Left ventricle myocardium superior (tissue), 1 donor: ENCODE measurements around the gene KLHDC10. TPM values are rescaled to one million over a fixed set of nuclear protein-coding genes. Genes with fewer than 3 reads are reported as not detected.
"Not testable (repeated sequence)": the region's sequence is repeated elsewhere in the genome, so short reads cannot be mapped to it uniquely, and the experiment has no call there.

ENCODE experiments used
- ATAC-seq: fragments of 200-7000 bp; cut with Tn5 transposase; one replicate; pipeline ENCODE4 v1.9.1; 2020; ENCODE audit warnings: mild to moderate bottlenecking, moderate library complexity
- DNase-seq: peaks from one replicate; pipeline ENCODE4 v3.0.0-alpha.2; 2020
- intact Hi-C: fragments of 100-400 bp; cut with micrococcal nuclease; formaldehyde crosslinking; loops from one replicate; pipeline ENCODE4 v1.11.0; 2022
- long read RNA-seq: library from polyadenylated mRNA; unstranded; transcript quantifications from one replicate; pipeline ENCODE4 v2.0.0, GENCODE V29; 2021
- total RNA-seq: library from RNA; stranded (reverse); fragmentation: NEBNext Ultra II Directional; extraction: Animal tissue kit (Norgen Biotek cat#: 25700); gene quantifications from one replicate; pipeline ENCODE4 v1.2.1, GENCODE V29; 2021
- donor health status: DM: no; HTN: yes; CAD: no; lungs with severe emphysema.

The KLHDC10 gene
- total RNA-seq = 24.3 TPM
- long read RNA-seq, partial matches to known transcripts = 2 of 18 reads
- long read RNA-seq, other reads (novel, unspliced or antisense) = 16 of 18 reads

GRCh38 chr7:130069978-130070860 lies at the start of gene KLHDC10:
TSS of gene KLHDC10 (plus strand) at chr7:130070534. CDS start at chr7:130070644, 110 bp downstream.
- intact Hi-C loops = no loop called here
- ATAC-seq (peak; percentile 99), DNase-seq (peak; percentile 98)

GRCh38 chr7:130021105-130021834 lies 49.1 kb upstream of the KLHDC10 start:
- intact Hi-C loops = no loop called here
- DNase-seq (peak; percentile 43), ATAC-seq (peak; percentile 80)

DNA sequence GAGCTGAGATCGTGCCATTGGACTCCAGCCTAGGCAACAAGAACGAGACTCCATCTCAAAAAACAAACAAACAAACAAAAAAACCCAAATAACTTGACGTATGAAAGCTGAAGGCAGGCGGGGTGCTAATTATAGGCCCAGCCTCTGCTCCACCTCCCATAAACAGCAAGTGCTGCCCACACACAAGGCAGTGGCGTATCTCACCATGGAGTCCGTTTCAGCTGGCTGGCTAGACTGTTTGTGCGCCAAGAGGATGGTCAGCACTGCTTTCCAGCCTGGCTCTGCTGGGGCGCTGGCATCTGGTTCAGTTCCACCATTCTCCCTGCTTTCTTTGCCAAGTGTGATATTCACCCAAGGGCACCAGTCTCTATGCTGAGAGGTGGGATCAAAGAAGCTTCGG lies 48.2 kb upstream of the KLHDC10 start:
- DNase-seq = peak; percentile 53

DNA sequence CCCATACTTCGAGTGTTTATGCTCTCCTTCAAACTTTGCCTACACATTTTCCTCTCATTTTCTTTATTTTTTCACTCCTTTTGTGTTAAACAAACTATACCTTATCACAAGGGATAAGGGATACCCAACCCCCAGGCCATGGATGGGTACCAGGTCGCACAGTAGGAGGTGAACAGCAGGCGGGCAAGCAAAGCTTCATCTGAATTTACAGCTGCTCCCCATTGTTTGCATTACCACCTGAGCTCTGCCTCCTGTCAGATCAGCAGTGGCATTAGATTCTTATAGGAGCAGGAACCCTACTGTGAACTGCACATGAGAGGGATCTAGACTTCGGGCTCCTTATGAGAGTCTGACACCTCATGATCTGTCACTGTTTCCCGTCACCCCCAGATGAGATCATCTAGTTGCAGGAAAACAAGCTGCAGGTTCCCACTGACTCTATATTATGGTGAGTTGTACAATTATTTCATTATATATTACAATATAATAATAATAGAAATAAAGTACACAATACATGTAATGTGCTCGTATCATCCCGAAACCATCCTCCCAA lies 47.6 kb upstream of the KLHDC10 start:
- intact Hi-C loops = no loop called here
- DNase-seq (no peak), ATAC-seq (no peak)

More for the DNA sequence above, 48.2 kb upstream of the KLHDC10 start:
- ATAC-seq = peak; percentile 87
- intact Hi-C loops = no loop called here

DNA sequence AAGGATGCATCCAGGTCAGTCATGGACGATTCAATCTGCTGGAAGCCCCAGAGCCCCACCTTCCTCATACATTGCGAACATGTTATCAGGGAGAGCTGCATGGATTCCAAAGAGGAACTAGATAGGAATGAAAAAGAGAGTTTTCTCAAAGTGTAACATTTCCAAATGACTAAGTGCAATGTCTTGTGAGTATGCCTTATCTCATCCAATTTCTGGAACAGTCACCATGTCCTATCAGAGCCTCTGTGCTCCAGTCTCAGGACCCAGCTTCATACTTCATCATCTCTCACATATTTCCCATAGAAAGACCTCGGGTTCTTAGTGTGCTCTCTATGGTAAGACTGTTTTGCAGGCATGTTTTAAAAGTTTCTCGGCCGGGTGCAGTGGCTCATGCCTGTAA lies 45.9 kb upstream of the KLHDC10 start:
- ATAC-seq (no peak), DNase-seq (no peak)
- intact Hi-C loops = no loop called here

- ATAC-seq = no peak
Observed at GRCh38 chr7:130032698-130033097, 37.6 kb upstream of the KLHDC10 start.

GRCh38 chr7:130037703-130038102 lies 32.6 kb upstream of the KLHDC10 start:
- DNase-seq (no peak), ATAC-seq (no peak)
- intact Hi-C loops = no loop called here

More at GRCh38 chr7:130032698-130033097, 37.6 kb upstream of the KLHDC10 start:
- no peak for DNase-seq
- intact Hi-C loops = no loop called here

DNA sequence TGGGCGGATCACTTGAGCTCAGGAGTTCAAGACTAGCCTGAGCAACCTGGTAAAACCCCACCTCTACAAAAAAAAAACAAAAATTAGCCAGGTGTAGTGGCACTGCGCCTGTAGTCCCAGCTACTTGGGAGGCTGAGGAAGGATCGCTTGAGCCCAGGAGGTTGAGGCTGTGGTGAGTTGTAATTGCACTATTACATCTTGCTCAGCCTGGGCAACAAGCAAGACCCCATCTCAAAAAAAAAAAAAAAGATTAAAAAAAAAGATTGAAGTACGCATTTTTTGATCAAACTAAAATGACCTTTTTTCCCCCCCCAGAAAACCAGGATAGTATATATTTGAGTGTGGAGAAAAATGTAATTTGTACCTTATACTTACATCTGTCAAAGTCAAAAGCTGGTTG lies 29.8 kb upstream of the KLHDC10 start:
- ATAC-seq = no peak
- DNase-seq = no peak

GRCh38 chr7:130047831-130048230 lies 22.5 kb upstream of the KLHDC10 start:
- DNase-seq (no peak), ATAC-seq (no peak)
- intact Hi-C loops = no loop called here

More for the DNA sequence above, 29.8 kb upstream of the KLHDC10 start:
- intact Hi-C loops = no loop called here

- intact Hi-C loops = no loop called here
- ATAC-seq = no peak
- no peak for DNase-seq
Observed at GRCh38 chr7:130048906-130049305, 21.4 kb upstream of the KLHDC10 start.

GRCh38 chr7:130052250-130052649 lies 18.1 kb upstream of the KLHDC10 start:
- intact Hi-C loops, DNase-seq, ATAC-seq: not testable (repeated sequence)

DNA sequence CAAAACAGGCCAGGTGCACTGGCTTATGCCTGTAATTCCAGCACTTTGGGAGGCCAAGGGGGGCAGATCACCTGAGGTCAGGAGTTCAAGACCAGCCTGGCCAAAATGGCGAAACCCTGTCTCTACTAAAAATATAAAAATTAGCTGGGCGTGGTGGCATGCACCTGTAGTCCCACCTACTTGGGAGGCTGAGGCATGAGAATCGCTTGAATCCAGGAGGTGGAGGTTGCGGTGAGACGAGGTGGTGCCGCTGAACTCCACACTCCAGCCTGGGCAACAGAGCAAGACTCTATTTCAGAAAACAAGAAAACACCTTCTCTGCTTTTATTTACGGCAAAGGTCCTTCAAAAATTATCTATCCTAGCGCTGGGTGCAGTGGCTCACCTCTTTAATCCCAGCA lies 15.1 kb upstream of the KLHDC10 start:
- ATAC-seq, DNase-seq, intact Hi-C loops: not testable (repeated sequence)

DNA sequence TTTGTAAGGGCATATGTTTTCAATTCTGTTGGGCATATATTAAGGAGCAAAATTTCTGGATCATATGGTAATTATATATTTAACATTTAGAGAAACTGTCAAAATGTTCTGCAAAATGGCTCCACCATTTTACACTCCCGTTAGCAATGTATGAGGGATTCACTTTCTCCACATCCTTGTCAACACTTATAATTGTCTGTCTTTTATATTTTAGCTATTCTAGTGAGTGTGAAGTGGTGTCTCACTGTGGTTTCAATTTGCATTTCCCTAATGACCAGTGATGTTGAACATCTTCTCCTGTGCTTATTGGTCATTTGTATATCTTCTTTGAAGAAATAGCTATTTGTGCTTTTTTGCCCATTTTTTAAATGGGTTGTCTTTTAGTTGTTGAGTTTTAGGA lies 8.1 kb upstream of the KLHDC10 start:
- intact Hi-C loops = no loop called here
- DNase-seq (no peak), ATAC-seq (no peak)

- DNase-seq = peak; percentile 53
- no peak for ATAC-seq
Observed at GRCh38 chr7:130063036-130063435, 7.3 kb upstream of the KLHDC10 start.

DNA sequence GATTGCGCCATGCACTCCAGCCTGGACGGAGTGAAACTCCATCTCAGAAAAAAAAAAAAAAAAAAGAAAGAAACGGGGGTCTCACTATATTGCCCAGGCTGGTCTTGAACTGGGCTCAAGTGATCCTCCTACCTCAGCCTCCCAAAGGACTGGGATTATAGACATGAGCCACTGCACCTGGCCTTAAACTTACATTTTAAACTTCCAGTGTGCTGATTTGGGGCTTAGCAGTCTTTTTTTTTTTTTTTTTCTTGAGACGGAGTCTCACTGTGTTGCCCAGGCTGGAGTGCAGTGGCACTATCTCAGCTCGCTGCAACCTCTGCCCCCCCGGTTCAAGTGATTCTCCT lies 5.8 kb upstream of the KLHDC10 start:
- DNase-seq, ATAC-seq, intact Hi-C loops: not testable (repeated sequence)

More at GRCh38 chr7:130063036-130063435, 7.3 kb upstream of the KLHDC10 start:
- intact Hi-C loops = no loop called here

DNA sequence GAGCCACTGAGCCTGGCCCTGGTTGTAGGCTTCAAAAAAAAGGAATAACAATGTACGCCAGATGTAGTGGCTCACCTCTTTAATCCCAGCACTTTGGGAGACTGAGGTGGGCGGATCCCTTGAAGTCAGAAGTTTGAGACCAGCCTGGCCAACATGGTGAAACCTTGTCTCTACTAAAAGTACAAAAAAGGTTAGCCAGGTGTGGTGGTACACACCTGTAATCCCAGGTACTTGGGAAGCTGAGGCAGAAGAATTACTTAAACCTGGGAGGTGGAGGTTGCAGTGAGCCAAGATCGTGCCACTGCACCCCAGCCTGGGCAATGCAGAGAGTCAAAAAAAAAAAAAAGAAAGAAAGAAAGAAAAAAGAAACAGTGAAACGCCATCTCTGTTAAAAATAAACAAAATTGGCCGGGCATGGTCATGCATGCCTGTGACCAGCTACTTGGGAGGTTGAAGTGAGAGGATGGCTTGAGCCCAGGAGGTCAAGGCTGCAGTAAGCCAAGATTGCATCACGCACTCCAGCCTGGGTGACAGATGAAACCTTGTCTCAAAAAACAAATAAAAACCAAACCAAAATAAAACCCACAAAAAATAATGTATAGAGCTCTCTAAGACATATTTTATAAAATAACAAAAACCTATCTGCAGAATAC lies 4.7 kb upstream of the KLHDC10 start:
- intact Hi-C loops = no loop called here
- ATAC-seq = no peak
- no peak for DNase-seq

- intact Hi-C loops = no loop called here
- DNase-seq = no peak
- no peak for ATAC-seq
Observed at GRCh38 chr7:130069179-130069977, 956 bp upstream of the KLHDC10 start.

DNA sequence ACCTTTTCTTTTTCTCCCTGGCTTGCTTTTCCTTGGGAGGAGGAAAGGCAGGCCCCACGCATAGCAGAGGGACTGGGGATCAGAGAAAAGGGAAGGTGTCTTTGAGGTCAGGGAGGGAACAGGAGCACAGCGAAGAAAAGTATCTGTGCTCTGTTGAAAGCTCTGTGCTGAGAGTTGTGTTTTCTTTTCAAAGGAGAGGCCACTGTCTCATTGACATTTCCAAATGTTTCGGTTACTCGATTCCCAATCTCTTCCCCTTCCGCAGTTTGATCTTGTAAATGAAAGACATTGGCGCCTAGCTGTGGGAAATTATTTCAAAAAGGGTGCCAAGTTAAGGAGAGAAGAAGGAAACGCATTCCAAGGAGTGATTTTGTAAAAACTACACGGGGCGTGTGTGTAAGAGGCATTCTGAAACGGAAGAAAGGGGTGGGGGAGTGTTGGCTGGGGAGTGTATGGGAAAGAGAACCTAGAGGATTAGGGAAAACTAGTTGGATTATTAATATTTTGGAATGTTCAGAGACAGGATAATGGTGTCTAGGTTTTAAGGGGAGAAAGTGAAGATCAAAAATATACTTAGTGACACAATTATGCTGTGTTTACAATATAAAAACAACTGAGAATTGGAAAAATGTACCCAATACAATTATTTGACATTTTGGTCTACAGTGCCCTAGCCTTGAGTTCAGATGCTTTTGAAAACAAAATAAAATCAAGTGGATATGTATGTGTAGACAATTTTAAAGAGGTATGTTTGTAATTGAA lies 708 bp downstream of the KLHDC10 start:
- intact Hi-C loops = no loop called here
- DNase-seq (no peak), ATAC-seq (peak; percentile 13)
